Measurements from ENCODE around the gene MORN1. TPM values are rescaled to one million over a fixed set of nuclear protein-coding genes. Genes with fewer than 3 reads are reported as not detected.

The MORN1 gene
- 4.2 and 6.2 TPM in 2 replicates for total RNA-seq

GRCh38 chr1:2391041-2391930, at the start of gene MORN1, which contains the start of gene RER1:
Gene MORN1, minus strand, starts transcription at chr1:2391554. Its CDS starts 21 bp downstream, at chr1:2391533.
Gene RER1, plus strand, starts transcription at chr1:2391841. Its CDS starts 3,950 bp downstream, at chr1:2395791.

GRCh38 chr1:2412395-2412772, 21.0 kb upstream of the MORN1 start, which contains the start of gene PEX10:
Gene PEX10, minus strand, starts transcription at chr1:2412564. Its CDS starts 62 bp downstream, at chr1:2412502.

Other genes with a start within 250 kb of the MORN1 start
- gene FAAP20, start 196.8 kb downstream of the MORN1 start, total RNA-seq: 14.1 and 15.9 TPM in 2 replicates
- gene SKI, start 163.2 kb downstream of the MORN1 start, total RNA-seq: 14.0 TPM in 2 replicates
- 64.3 and 73.7 TPM in 2 replicates for gene RER1, start 287 bp upstream of the MORN1 start, total RNA-seq
- gene PEX10, start 21.0 kb upstream of the MORN1 start, total RNA-seq: 27.4 and 33.1 TPM in 2 replicates
- gene PLCH2, start 84.7 kb upstream of the MORN1 start, total RNA-seq: not detected in 2 replicates
- gene PANK4, start 135.0 kb upstream of the MORN1 start, total RNA-seq: 22.1 and 22.8 TPM in 2 replicates
- gene HES5, start 138.7 kb upstream of the MORN1 start, total RNA-seq: not detected in 2 replicates
- 13.0 and 26.1 TPM in 2 replicates for gene TNFRSF14, start 164.8 kb upstream of the MORN1 start, total RNA-seq
- gene PRXL2B, start 195.2 kb upstream of the MORN1 start, total RNA-seq: 24.6 and 31.2 TPM in 2 replicates
- 1.5 and 3.9 TPM in 2 replicates for gene MMEL1, start 241.5 kb upstream of the MORN1 start, total RNA-seq

Measured in epithelial cell of umbilical artery (primary cell).